HepG2 (cell line): ENCODE measurements around the gene NAT14. TPM values are rescaled to one million over a fixed set of nuclear protein-coding genes. Genes with fewer than 3 reads are reported as not detected.

Experiments used
- ARID4A ChIP-seq: sonication (generic); formaldehyde crosslinking; IDR thresholded peaks from 2 replicates; pipeline ENCODE4 v1.5.0; 2020; ENCODE audit warnings: mild to moderate bottlenecking, missing genetic modification reagents, borderline replicate concordance
- BHLHE40 ChIP-seq: IDR thresholded peaks from 2 replicates; pipeline ENCODE4 v1.6.1; 2011; ENCODE audit warnings: low read length, improper control_type of control experiment
- CBX2 ChIP-seq, 2 experiments: fragments of 200-600 bp in 1 of 2; sonication (generic); formaldehyde crosslinking in 1 of 2; IDR thresholded peaks; 2 replicates each; pipeline versions ENCODE4 v1.7.0 to v1.8.1; 2018 to 2022; ENCODE audit warnings: low read depth in 2 of 2, low read length in 1 of 2, mild to moderate bottlenecking in 1 of 2, missing genetic modification reagents in 1 of 2
- GABPA ChIP-seq, 2 experiments: IDR thresholded peaks; 2 replicates each; pipeline ENCODE4 v1.6.1; 2011 to 2016; ENCODE audit warnings: low read depth in 2 of 2, low read length in 1 of 2, missing biosample characterization in 1 of 2, missing genetic modification characterization in 1 of 2
- GRHL1 ChIP-seq: sonication (generic); formaldehyde crosslinking; conservative IDR thresholded peaks from 2 replicates; pipeline ENCODE4 v1.8.0; 2022; ENCODE audit warnings: missing genetic modification reagents
- HHEX ChIP-seq: IDR thresholded peaks from 2 replicates; pipeline ENCODE4 v1.6.1; 2016; ENCODE audit warnings: control low read depth
- KDM2A ChIP-seq: sonication (generic); formaldehyde crosslinking; IDR thresholded peaks from 2 replicates; pipeline ENCODE4 v1.4.0; 2020; ENCODE audit warnings: low read depth, missing genetic modification reagents, borderline replicate concordance
- KLF13 ChIP-seq: sonication (generic); formaldehyde crosslinking; IDR thresholded peaks from 2 replicates; pipeline ENCODE4 v1.4.0; 2020; ENCODE audit warnings: mild to moderate bottlenecking, missing genetic modification reagents
- MAZ ChIP-seq, 2 experiments: sonication (generic) in 1 of 2; formaldehyde crosslinking in 1 of 2; IDR thresholded peaks; 2 replicates each; pipeline versions ENCODE4 v1.5.0 to v1.6.1; 2012 to 2020; ENCODE audit warnings: low read depth in 2 of 2, mild to moderate bottlenecking in 2 of 2, borderline replicate concordance in 1 of 2, improper control_type of control experiment in 1 of 2, low read length in 1 of 2, missing genetic modification reagents in 1 of 2, moderate library complexity in 1 of 2
- NFATC3 ChIP-seq: sonication (generic); formaldehyde crosslinking; IDR thresholded peaks from 2 replicates; pipeline ENCODE4 v1.5.1; 2020; ENCODE audit warnings: mild to moderate bottlenecking, missing genetic modification reagents
- NFKB2 ChIP-seq: sonication (generic); formaldehyde crosslinking; IDR thresholded peaks from 2 replicates; pipeline ENCODE4 v1.4.0; 2020; ENCODE audit warnings: missing genetic modification reagents, borderline replicate concordance
- PTBP1 ChIP-seq: fragments of 200-400 bp; formaldehyde crosslinking; IDR thresholded peaks from 2 replicates; pipeline ENCODE4 v1.6.1; 2018; ENCODE audit warnings: low read length, low read depth; ENCODE audit not compliant: poor library complexity, severe bottlenecking
- RBFOX2 ChIP-seq: fragments of 200-400 bp; formaldehyde crosslinking; IDR thresholded peaks from 2 replicates; pipeline ENCODE4 v1.6.1; 2017; ENCODE audit warnings: low read depth, mild to moderate bottlenecking, low read length
- SATB2 ChIP-seq: sonication (generic); formaldehyde crosslinking; IDR thresholded peaks from 2 replicates; pipeline ENCODE4 v1.5.0; 2020; ENCODE audit warnings: missing genetic modification reagents
- SETDB1 ChIP-seq: sonication (generic); formaldehyde crosslinking; IDR thresholded peaks from 2 replicates; pipeline ENCODE4 v1.5.1; 2020; ENCODE audit warnings: missing genetic modification reagents, mild to moderate bottlenecking, borderline replicate concordance
- SP5 ChIP-seq: IDR thresholded peaks from 2 replicates; pipeline ENCODE4 v1.6.1; 2016; ENCODE audit warnings: low read depth, borderline replicate concordance
- SRF ChIP-seq: IDR thresholded peaks from 2 replicates; pipeline ENCODE4 v1.6.1; 2011; ENCODE audit warnings: mild to moderate bottlenecking, low read depth, low read length, moderate library complexity
- SYNCRIP ChIP-seq: fragments of 200-400 bp; formaldehyde crosslinking; IDR thresholded peaks from 2 replicates; pipeline ENCODE4 v1.6.1; 2018; ENCODE audit warnings: mild to moderate bottlenecking, low read depth, low read length; ENCODE audit not compliant: insufficient read depth
- TGIF2 ChIP-seq: IDR thresholded peaks from 2 replicates; pipeline ENCODE4 v1.6.1; 2016; ENCODE audit warnings: control low read depth, missing compliant biosample characterization
- ZBTB21 ChIP-seq: sonication (generic); formaldehyde crosslinking; IDR thresholded peaks from 2 replicates; pipeline ENCODE4 v1.4.0; 2020; ENCODE audit warnings: missing genetic modification reagents
- ZNF207 ChIP-seq: fragments of 450-650 bp; IDR thresholded peaks from 2 replicates; pipeline ENCODE4 v1.6.1; 2016; ENCODE audit warnings: antibody characterized with exemption, borderline replicate concordance
- ZNF691 ChIP-seq: sonication (generic); formaldehyde crosslinking; IDR thresholded peaks from 2 replicates; pipeline ENCODE4 v1.4.0; 2020; ENCODE audit warnings: missing genetic modification reagents, low read depth, mild to moderate bottlenecking, borderline replicate concordance
- polyA plus RNA-seq, 8 experiments: library from polyadenylated mRNA; depleted of rRNA in 3 of 8; stranded (reverse) in 7 of 8; unstranded in 1 of 8; fragments of >200 nt; fragmentation: Illumina TruSeq in 4 of 8; extraction: Trizol in 4 of 8; gene quantifications; 2 replicates each; pipeline versions ENCODE4 v1.2.1 to v1.2.3, GENCODE V29; 2011 to 2016; ENCODE audit warnings: low read depth in 4 of 8, missing spikeins in 1 of 8, mixed read lengths in 1 of 8; ENCODE audit not compliant: insufficient read depth in 1 of 8
- total RNA-seq, 5 experiments: library from RNA; depleted of rRNA; stranded (reverse); fragments of >200 nt; fragmentation: Illumina TruSeq; extraction: Trizol; gene quantifications; 2 replicates each; pipeline ENCODE4 v1.2.3, GENCODE V29; 2016; ENCODE audit warnings: low read depth in 1 of 5

Gene NAT14
- total and polyA plus RNA-seq, 2 of the 13 experiments (the other 11 are each of a cell fraction or from before 2014, with no cell fraction given), result 20.7 to 22.3 TPM

- TF ChIP-seq KLF13 (CRISPR knock-in tag), result no peak
- TF ChIP-seq GRHL1 (CRISPR knock-in tag), result no peak
- TF ChIP-seq CBX2 (IDR thresholded peaks at IDR 0.05; ENCODE audit: low read depth, low read length), result no peak
- TF ChIP-seq CBX2 (CRISPR knock-in tag; IDR thresholded peaks at IDR 0.05; ENCODE audit: low read depth), result no peak
- TF ChIP-seq ZBTB21 (CRISPR knock-in tag), result no peak
- no peak for TF ChIP-seq SRF
- TF ChIP-seq NFATC3 (CRISPR knock-in tag), result no peak
- no peak for TF ChIP-seq PTBP1
- peak; percentile 78; the same call in 1 of the 2 replicates for TF ChIP-seq ZNF691
- no peak for TF ChIP-seq SATB2
- peak; percentile 62; the same call in 1 of the 2 replicates for TF ChIP-seq ARID4A (CRISPR knock-in tag)
- peak; percentile 66 for TF ChIP-seq RBFOX2
- peak; percentile 76; the same call in 1 of the 2 replicates for TF ChIP-seq NFKB2 (CRISPR knock-in tag)
- TF ChIP-seq ZNF207, result no peak
- no peak for TF ChIP-seq SYNCRIP
- TF ChIP-seq MAZ (IDR thresholded peaks at IDR 0.05; ENCODE audit: borderline replicate concordance, low read depth, low read length), result no peak; the same call in 1 of the 2 replicates
- TF ChIP-seq MAZ (CRISPR knock-in tag; IDR thresholded peaks at IDR 0.05; ENCODE audit: low read depth), result peak; percentile 83
- peak; percentile 79 for TF ChIP-seq SP5
- no peak for TF ChIP-seq GABPA (IDR thresholded peaks at IDR 0.05; ENCODE audit: low read depth, low read length)
- TF ChIP-seq GABPA (CRISPR knock-in tag; IDR thresholded peaks at IDR 0.05; ENCODE audit: low read depth), result peak; percentile 64
- TF ChIP-seq BHLHE40, result peak; percentile 85
- TF ChIP-seq KDM2A, result peak; percentile 94
- TF ChIP-seq TGIF2, result 0 out of 2 replicates have a peak, but pooled peaks have one; percentile 41
- no peak for TF ChIP-seq SETDB1 (CRISPR knock-in tag)
- no peak for TF ChIP-seq HHEX (CRISPR knock-in tag)
Observed at GRCh38 chr19:55516878-55517620, 32.1 kb downstream of the NAT14 start (continued).
